GM18520 (cell line): ENCODE data around the gene HAO1.

Source experiments
- ATAC-seq: cut with Tn5 transposase; IDR thresholded peaks from one replicate; pipeline ENCODE4 v1.9.1; 2021; ENCODE audit not compliant: unreplicated experiment

HAO1 gene

DNA sequence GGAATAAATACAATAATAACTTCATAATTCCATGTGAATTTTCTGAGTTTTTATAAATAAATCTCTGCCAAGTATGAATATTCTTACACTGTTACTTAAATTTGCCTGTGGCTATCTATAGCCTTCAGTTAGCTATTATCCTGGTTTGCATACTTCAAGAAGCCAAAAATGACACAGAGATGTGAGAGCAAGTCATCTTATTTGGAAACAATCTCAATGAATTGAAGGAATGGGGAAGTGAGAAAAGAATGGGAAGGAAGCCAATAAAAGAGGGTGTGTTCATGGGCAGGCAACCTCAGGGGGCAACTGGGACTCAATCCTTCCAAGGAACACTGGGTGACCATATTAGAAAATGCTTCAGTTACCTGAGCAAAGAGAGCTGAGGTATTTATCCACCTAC is 9.9 kb downstream of the HAO1 start:
- ATAC-seq: no peak

DNA sequence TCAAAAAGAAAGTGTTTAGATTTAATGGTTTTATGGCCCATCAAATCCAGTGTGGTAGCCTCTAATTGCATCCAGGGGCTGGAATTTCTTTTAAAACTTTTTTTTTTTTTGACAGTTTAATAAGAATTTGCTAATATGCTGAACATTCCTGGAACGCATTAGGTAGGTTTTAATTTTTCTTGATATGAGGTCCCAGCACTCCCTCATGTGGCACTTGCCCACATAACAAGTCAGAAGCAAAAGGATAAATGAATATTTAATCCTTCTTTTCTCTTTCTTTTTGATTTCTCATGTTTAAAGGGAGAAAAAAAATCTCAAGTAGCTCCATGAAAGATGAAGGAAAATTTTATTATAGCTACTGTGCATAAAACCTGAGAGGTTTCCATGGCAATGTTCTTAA is 13.5 kb downstream of the HAO1 start:
- no peak for ATAC-seq

DNA sequence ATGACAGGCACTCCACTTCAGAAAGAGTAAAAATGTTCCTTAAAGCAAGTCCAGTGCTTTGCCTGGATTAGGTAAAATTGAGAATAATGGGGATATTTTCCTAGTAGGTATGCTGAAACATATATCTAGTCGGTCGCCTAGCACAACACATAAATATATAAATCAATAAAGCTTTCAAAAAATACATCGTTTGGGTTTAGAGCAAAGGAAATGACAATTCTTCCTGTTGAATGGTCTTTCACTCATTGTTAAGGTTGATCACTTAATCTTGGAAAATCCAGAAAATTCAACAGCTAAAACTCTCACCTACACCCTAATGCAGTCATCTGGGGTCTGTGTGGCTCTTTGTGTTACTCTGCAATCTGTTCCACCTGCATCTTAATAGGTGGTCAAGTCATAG is 13.9 kb downstream of the HAO1 start:
- no peak for ATAC-seq

DNA sequence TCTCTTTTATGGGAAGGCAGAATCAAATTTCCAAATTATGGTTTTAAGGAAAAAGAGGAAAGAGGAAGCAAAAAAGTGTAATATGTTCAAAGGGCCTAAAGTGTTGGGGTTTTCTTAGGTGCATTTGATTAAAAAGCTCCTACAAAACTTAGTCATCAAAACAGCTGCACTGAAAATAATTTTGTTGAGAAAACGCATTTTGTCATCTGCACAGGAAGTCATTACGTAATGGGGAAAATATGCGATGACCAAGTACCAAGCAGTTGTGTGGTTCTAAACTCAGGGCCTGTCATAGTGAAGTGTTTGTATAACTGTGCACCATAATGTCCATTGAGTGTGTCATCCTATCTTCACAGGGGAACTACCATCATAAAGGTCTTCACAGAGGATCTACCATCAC is 15.6 kb downstream of the HAO1 start:
- no peak for ATAC-seq

DNA sequence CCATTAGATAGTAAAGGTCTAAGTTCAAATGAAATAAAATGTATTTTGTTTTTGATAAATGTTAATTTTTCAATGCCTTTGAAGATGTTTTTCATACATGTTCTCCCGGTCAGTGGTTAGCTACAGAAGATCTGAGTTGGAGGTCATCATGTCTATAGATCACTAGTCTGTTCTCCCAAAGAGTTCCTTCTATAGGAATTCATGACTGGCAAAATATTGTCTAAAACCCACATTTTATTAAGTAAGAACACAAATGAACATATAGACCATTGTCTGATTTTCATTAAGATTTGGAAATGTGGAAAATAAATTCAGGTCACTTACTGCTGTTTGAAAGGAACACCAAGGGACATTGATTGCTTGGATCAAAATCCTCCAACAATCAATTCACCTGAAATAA is 23.6 kb downstream of the HAO1 start:
- ATAC-seq: no peak

DNA sequence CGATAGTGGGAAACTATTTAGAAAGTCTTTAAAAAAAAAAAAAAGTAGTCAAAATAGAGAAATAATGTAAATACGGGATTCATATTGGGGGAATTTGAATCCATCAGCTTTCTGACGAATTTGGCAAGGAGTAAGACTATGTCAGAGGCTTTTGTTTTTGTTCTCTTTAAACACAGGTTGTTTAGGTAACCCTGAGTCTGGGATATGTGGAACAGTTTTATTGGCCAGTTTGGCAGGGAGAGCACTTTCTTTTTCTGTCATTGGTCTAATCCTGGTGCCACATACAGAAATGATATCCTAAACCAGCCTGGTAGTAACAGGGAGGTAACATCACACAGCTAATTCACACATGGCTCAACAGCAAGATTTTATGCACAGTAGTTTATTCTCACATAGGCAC is 27.7 kb downstream of the HAO1 start:
- no peak for ATAC-seq

DNA sequence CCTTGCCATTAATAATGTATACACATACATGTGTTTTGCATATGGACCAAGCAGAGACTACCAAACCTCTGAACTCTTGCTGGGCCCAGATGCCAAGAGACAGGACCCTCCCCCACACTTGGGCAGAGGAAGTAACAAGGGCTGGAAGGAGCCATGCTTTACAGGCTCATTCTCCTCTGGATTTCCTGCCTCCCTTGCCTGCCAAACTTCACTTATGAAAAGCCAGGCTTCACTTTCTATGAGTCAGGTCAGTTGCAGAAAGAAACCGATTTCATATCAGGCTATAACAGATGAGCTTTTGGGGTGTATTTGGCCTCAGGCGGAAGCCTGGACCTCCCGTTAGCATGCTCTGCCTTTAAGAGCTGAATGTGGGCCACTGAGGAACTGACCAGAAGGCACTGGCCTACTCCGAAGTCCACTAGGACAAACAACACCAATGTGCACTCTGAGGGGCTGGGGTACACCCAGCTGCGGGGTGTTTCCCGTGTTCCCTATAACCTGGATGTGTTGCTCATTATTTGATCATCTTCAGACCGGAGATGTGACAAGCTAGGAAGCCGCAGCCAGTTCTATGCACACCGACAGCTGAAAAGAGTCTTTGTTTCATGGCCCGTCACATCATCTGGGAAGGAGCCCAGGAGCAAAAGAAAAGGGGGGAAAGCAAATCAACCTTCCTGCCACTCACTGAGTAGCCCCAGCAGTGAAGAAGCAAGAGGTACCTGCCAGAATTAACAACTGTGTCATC is 28.5 kb downstream of the HAO1 start:
- ATAC-seq: no peak

DNA sequence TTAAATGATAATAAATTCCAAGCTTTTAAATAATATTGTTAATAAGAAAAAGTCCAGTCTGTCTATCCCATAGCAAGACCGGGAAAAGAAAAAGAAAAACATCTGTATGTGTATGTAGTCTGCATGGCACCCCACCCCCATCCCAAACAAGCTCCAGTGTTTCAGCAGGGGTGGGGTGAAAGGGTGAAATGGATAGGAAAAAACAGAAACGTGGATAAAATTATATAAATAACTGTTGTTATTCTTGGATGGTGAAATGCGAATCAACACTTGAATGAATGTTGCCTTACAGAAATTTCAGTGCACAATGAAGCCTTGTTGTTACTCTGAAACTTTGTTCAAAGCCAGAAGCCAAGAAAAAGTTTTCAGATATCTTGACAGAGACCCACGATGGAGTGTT is 31.4 kb downstream of the HAO1 start:
- no peak for ATAC-seq

DNA sequence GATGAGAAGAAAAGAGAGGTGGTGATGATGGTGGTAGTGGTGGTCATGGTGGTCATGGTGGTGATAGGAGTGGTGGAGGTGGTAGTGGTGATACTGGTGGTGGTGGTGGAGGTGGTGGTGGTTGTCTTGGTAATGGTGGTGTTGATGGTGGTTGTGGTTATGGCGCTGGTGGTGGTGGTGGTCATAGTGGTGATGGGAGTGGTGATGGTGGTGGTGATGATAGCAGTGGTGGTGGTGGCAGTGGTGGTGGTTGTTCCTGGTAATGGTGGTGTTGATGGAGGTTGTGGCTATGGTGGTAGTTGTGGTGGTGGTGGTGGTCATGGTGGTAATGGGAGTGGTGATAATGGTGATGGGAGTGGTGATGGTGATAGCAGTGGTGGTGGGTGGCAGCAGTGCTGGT is 36.8 kb downstream of the HAO1 start:
- no peak for ATAC-seq

DNA sequence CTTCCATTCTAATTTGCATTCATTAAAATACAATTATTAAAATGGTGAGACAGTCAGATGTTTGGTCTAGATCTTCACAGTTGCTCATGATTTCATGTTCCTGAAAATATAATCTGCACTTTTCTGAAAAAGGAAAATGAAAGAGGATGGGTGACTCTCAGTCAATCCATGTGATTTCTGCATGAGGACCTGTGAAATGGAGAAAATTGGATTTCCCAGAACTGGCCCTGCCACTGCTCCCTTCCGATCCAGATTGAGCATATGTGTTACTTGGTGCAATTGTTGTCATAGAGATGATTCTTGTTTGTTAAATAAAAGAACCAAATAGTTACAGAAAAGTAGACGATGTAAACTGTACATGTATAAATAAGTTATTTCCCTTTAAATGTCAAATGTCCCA is 37.4 kb downstream of the HAO1 start:
- no peak for ATAC-seq

DNA sequence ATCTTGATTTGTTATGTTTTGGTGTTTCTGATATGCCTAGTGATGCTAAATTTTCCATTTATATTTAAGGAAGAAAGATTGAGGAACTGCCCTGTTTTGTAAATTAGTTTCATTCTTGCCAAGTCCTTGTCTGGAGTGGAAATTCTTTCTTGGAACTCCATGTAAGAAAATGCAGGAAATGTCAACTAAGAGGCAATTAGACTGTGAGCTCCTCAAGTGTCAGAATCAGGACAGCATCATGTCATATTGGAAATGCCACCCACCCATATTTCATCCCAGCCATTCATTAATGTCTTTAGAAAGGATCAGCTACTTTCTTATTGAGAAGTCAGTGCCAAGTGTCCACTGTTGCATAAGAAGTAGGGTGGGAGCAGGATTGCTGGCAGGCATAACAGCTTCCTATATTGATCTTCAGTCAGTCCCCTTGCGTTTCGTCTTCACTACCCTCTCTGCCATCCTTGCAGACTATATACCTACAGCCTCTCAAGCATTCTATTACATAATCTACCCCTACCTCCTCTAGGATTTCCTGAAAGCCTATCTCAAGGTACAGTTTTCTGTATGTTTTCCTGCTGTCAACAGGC is 42.4 kb downstream of the HAO1 start:
- ATAC-seq: no peak

DNA sequence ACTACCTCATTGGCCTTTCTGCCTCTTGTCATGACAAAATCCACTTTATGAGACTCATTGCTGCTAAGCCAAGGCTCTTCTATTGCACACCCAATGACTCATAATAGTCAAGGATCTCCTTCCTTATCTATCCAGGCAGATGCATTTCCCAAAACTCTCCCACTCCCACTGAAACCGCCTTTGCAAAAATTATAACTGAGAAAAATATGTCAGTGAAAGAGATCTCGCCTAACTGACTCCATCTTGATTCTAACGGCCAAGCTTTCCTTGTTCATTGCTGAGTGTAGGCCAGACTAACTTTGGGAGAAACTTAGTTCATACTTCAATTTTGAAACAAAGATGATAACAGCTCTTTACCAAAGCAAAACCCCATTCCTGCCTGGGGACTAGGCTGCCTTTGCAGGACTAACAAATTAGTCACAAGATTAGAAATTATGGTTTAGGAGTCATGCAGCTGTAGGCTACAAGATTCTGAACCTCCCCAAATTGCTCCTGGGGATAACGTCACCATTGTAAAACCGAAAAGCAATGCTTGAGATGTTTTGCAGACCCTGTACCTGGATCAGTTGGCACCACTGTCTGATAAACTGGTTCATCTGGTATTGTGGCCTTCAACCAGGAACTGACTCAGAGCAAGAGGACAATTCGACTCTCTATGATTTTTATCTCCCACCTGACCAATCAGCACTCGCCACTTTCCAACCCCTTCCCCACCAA is 47.1 kb downstream of the HAO1 start:
- ATAC-seq: no peak

DNA sequence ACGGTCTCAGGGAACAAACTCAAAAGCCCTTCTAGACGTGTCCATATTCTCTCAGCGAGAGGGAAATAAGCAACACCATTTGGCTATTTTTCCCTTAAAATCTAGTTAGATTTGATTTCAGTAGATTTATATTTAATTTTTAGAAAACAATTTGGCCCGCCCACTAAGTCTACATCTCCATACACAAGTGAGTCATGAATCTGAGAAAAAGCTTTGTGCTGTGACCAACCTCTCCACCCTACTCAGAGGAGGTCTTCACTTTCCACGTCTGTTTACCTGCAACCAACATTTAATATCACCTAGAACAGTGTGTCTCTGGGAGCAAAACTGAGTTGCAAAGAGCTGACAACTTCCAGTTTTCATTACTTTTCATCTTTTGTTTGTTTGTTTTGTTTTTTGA is 48.6 kb downstream of the HAO1 start:
- no peak for ATAC-seq

DNA sequence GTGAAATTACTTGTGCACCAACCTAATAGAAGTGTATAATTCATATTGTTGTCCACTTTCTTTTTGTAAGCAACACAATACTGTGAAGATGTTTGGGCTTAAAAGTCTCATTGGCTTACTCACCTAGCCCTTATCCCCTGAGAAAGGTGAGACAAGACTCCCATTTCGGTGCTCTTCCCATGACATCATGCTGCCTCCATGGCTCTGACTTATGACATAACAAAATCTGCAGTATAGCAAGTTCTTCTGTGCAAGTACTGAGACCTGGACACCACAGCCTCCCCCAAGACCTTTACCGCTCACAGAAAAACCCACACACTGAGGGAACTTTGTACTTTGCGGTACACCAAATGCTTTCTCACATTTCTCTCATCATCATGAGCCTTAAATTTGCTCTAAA is 50.5 kb downstream of the HAO1 start:
- ATAC-seq: no peak

DNA sequence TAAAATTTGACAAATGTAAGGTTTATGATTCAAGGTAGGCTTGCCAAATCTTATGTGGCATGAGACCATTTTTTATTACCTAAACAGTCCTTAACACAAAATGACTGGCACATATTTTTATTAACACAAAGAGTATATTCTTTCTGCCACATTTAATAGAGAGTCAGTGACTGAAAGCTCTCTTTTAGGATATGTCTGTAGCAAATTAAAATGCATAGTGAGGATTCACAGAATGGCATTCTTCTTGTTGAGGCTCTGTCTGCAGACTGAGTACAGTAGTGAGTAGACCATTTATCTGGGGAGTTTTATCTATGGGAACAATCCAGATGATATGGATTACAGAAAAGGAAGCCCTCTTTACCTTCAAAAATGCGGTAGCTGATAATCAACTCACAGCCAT is 56.5 kb downstream of the HAO1 start:
- no peak for ATAC-seq

DNA sequence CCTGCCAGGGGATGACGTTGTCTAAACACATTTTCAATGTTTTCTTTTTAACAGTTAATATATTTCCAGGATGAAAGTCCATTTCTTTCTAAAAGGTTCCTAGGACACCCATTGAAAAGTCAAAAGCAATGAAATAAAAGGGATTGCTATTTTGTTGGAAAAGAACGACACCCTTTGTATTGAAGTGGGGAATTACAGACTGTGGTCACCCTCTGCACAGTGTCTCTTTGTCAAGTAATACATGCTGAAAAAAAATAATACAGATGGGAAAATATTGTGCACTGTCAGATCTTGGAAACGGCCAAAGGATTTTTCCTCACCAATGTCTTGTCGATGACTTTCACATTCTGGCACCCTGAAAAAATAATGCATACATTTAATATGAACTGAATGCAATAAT is 56.9 kb downstream of the HAO1 start:
- no peak for ATAC-seq

DNA sequence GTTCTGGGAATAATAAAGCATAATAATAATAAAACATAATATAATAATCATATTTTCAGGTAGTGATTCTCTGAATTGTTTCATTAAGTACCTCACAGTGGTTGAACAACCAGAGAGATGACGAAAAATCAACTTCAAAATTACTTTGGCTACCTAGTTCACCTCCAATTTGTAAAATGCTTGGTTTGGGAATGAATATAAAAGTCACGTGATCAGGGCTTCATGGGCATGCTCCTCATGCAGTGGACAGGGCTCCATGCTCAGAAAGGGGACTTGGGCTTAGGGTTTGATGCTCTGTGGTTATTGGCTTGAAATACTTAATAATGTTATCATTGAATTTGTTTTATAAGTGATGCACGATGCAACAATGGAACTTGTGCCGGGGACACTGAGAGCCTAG is 58.2 kb downstream of the HAO1 start:
- no peak for ATAC-seq

DNA sequence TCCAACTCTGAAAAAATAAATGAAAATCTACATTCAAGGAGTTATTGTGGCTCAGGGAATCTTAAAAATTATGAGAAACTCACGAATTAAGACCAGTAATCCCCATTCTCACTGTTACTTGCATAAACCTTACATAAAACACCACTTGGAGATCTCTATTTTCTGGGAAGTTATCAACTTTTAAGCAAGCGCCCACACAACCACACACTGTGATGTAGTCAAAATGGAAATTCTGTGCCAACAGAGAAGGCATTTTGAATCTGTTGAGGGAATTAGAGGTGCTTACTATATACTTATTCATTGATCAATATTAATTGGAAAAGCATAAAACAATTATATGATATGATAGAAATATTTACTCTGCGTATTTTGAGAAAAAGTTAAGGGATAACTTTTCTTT is 58.7 kb downstream of the HAO1 start:
- no peak for ATAC-seq

DNA sequence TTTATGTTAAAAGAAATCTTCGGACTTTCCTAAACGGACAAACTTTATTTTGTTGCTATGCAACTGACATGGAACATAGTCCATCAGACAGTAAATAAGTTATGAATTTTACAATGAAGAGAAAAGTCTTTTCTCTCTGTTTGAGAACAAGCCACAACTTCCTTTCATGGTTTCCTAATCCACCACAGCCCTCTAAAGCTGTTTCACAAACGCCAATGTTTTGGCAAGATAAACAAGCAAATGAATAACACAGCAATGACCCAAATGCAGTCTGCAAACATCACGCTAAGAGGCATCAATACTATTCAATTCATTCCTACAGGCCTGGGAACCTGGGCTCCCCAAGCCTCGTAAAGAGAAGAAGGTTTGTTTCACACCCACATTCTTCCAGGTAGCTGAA is 60.4 kb downstream of the HAO1 start:
- no peak for ATAC-seq

DNA sequence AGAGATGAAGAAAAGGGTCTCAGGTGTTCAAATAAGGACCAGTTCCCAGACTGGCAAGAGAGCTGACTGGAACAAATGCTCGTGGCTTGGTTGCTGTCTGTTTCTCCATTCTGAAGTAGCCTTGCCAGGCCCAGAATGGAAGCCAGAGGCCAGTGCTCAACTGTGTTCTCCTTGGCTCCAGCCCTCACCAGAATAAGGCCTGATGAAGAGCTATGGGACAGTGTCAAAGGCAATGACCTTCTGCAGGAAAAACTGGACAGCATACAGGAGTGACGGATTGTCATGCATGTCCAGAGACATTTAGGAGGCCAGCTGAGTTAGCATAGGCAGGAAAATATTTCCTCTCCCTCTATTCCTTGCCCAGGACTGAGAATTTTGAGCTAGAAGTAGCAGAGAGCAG is 72.2 kb downstream of the HAO1 start:
- no peak for ATAC-seq

DNA sequence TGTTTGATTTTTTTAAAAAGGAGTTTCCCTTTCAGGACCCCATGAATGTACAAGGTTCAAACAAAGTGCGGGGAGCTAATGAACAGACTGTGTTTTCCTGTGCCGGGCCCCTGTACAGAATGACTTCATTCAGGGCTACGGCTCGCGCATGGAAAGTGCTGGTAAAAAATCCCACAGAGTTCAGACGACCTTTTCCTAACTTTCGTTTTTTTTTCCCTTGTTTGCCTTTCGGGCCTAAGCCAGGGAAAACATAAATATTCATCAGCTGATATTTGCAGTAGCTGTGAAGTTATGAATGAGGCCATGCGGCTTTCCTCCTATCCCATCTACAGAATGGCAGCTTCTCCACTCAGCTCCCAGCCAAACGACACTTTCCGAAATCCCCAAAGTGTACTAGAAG is 74.0 kb downstream of the HAO1 start:
- no peak for ATAC-seq

DNA sequence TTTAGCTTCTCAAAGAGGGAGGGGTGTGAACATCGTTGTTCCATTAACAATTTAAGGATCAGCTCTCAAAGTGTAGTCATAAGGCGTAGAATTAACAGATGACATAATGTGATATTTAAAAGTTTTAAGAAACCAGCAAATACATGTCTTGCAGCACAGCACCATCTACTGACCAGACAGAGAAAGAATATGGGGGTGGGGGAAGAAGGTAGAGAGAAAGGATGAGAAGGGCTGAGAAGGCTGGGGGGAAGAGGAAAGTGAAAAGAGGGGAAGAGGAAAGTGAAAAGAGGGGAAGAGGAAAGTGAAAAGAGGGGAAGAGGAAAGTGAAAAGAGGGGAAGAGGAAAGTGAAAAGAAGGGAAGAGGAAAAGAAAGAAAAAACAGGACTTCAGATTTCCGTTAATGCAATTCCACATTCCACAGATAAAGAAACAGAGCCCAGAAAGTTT is 80.9 kb downstream of the HAO1 start:
- ATAC-seq: no peak
